Body of pancreas (tissue), 4 donors: ENCODE measurements around the gene HOXC5.

ENCODE experiments used
- POLR2A ChIP-seq, 3 donors: fragments of 450-650 bp; IDR thresholded peaks; one replicate each; pipeline ENCODE4 v1.6.1; 2016; ENCODE audit warnings: antibody characterized with exemption in 3 of 3, mild to moderate bottlenecking in 2 of 3
- TF ChIP-seq, protein P1 (sequence below), 7 experiments: fragments of 450-650 bp in 4 of 7; fragments of 200-600 bp in 3 of 7; sonication (generic) in 3 of 7; IDR thresholded peaks; one replicate each; pipeline ENCODE4 v1.5.1; 2016 to 2019; ENCODE audit warnings: antibody characterized with exemption in 7 of 7

GRCh38 chr12:54028314-54029201 is 4.3 kb upstream of the HOXC5 start, which contains the start of gene HOXC6:
- TF ChIP-seq, protein P1, sequence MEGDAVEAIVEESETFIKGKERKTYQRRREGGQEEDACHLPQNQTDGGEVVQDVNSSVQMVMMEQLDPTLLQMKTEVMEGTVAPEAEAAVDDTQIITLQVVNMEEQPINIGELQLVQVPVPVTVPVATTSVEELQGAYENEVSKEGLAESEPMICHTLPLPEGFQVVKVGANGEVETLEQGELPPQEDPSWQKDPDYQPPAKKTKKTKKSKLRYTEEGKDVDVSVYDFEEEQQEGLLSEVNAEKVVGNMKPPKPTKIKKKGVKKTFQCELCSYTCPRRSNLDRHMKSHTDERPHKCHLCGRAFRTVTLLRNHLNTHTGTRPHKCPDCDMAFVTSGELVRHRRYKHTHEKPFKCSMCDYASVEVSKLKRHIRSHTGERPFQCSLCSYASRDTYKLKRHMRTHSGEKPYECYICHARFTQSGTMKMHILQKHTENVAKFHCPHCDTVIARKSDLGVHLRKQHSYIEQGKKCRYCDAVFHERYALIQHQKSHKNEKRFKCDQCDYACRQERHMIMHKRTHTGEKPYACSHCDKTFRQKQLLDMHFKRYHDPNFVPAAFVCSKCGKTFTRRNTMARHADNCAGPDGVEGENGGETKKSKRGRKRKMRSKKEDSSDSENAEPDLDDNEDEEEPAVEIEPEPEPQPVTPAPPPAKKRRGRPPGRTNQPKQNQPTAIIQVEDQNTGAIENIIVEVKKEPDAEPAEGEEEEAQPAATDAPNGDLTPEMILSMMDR (IDR thresholded peaks at IDR 0.05), result no peak
- TF ChIP-seq POLR2A (IDR thresholded peaks at IDR 0.05), result no peak
